Right atrium auricular region (tissue), 2 donors: ENCODE data around the gene TMTC4. TPM values are rescaled to one million over a fixed set of nuclear protein-coding genes. Genes with fewer than 3 reads are reported as not detected.

Experiments used
- DNase-seq: peaks from one replicate; pipeline ENCODE4 v3.0.0-alpha.2; 2019; ENCODE audit warnings: low spot score
- H3K27ac ChIP-seq, 2 donors: fragments of 200-600 bp; sonication (generic); 1 replicate in 1 of 2; 2 replicates in 1 of 2; pipeline ENCODE4 v1.5.1; 2016 to 2019
- H3K27me3 ChIP-seq, 2 donors: fragments of 200-600 bp; sonication (generic); one replicate each; pipeline versions ENCODE4 v1.5.1 to v1.6.0; 2017 to 2019
- H3K36me3 ChIP-seq: fragments of 200-600 bp; sonication (generic); one replicate; pipeline ENCODE4 v1.5.1; 2016
- H3K4me1 ChIP-seq, 2 donors: fragments of 200-600 bp; sonication (generic); one replicate each; pipeline versions ENCODE4 v1.5.1 to v1.6.0; 2017 to 2019
- H3K4me3 ChIP-seq, 2 donors: fragments of 200-600 bp; sonication (generic); 1 replicate in 1 of 2; 2 replicates in 1 of 2; pipeline ENCODE4 v1.5.1; 2017 to 2019; ENCODE audit warnings: mild to moderate bottlenecking in 1 of 2, moderate library complexity in 1 of 2
- H3K9me3 ChIP-seq, 2 donors: fragments of 200-600 bp; sonication (generic); one replicate each; pipeline ENCODE4 v1.5.1; 2019
- total RNA-seq, 2 donors: library from RNA; depleted of rRNA; stranded (reverse); fragments of >200 nt; gene quantifications; one replicate each; pipeline ENCODE4 v1.1.0, GENCODE V29; 2016
- TF ChIP-seq, protein P1 (sequence below), 2 donors: fragments of 200-600 bp; sonication (generic); IDR thresholded peaks; one replicate each; pipeline ENCODE4 v1.5.1; 2019; ENCODE audit warnings: antibody characterized with exemption in 2 of 2

The TMTC4 gene
- total RNA-seq, 2 donors from 2014 or later = 3.5 to 7.6 TPM

DNA sequence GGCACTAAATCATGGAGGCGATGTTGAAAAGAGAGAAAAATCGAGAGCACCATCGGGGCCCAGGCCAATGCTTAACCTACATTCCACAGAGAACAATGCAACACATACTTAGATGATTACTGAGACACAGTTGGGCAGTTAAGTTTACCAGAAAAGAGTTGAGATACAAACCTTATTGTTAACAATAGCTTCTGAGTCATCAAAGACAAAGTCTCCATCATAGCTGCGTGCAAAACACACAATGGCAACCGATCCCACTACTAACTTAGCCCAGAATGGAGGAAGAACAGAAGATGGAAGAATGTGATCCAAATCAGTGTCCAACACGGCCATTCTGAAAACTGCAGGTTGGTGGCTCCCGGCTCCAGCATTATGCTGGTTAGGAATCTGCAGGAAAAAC, 6.2 kb downstream of the TMTC4 start:
- Histone ChIP-seq H3K4me3 (no peak overlapping the region), H3K4me1 (peaks cover 0 to 5% of the 10 kb centered on the region in 2 donors), H3K27ac (no peak overlapping the region), H3K27me3 (no peaks in the 10 kb centered on the region), H3K36me3 (peaks cover 6% of the 10 kb centered on the region), H3K9me3 (no peaks in the 10 kb centered on the region)
- DNase-seq = no peak
- TF ChIP-seq, protein P1, sequence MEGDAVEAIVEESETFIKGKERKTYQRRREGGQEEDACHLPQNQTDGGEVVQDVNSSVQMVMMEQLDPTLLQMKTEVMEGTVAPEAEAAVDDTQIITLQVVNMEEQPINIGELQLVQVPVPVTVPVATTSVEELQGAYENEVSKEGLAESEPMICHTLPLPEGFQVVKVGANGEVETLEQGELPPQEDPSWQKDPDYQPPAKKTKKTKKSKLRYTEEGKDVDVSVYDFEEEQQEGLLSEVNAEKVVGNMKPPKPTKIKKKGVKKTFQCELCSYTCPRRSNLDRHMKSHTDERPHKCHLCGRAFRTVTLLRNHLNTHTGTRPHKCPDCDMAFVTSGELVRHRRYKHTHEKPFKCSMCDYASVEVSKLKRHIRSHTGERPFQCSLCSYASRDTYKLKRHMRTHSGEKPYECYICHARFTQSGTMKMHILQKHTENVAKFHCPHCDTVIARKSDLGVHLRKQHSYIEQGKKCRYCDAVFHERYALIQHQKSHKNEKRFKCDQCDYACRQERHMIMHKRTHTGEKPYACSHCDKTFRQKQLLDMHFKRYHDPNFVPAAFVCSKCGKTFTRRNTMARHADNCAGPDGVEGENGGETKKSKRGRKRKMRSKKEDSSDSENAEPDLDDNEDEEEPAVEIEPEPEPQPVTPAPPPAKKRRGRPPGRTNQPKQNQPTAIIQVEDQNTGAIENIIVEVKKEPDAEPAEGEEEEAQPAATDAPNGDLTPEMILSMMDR (IDR thresholded peaks at IDR 0.05) = no peak

DNA sequence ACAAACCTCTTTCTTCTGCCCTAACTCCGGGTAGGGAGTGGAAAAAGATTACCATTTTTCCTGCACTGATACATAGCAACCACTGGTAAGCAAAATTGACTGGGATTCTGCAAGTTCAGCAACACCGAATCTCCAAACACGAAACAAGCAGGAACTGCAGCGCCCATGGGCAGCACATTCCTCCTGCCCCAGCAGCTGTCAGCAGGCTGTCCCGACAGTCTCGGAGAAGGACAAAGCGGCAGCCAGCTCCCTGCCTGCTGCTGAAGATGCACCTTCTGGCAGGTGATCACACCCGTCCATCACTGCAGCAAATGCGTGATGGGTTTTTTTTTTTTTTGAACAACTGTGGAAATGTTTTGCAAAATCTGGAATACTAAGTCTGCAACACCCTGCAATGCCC, 6.7 kb downstream of the TMTC4 start:
- no peaks in the 10 kb centered on the region for H3K9me3 ChIP-seq
- TF ChIP-seq, protein P1 (IDR thresholded peaks at IDR 0.05) = no peak
- no peaks in the 10 kb centered on the region for H3K27me3 ChIP-seq
- H3K27ac ChIP-seq = no peak overlapping the region
- no peaks in the 10 kb centered on the region for H3K4me1 ChIP-seq
- peaks cover 6% of the 10 kb centered on the region for H3K36me3 ChIP-seq
- no peak overlapping the region for H3K4me3 ChIP-seq
- no peak for DNase-seq

DNA sequence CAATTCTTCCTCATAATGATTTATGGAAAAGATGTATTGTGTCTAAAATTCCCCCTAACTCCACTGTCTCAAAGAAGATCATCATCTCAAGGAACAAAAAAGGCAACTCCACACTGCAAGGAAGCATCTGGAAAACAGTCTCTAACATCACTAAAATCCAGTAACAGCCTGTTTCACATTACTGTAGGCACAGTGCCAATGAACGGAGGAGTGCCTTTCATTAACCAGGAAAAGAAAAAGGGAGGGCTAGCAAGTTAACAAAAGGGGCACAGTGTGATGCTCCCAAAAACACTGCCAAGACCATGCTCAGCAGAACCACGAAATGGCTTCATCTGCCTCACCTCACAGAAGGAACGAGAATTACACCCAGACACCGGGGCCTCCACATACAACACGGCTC, 8.5 kb downstream of the TMTC4 start:
- peaks cover 6% of the 10 kb centered on the region for H3K36me3 ChIP-seq
- TF ChIP-seq, protein P1 (IDR thresholded peaks at IDR 0.05) = no peak
- no peak overlapping the region for H3K27ac ChIP-seq
- H3K4me1 ChIP-seq = no peaks in the 10 kb centered on the region
- no peaks in the 10 kb centered on the region for H3K9me3 ChIP-seq
- no peak for DNase-seq
- H3K27me3 ChIP-seq = no peaks in the 10 kb centered on the region
- H3K4me3 ChIP-seq = no peak overlapping the region

DNA sequence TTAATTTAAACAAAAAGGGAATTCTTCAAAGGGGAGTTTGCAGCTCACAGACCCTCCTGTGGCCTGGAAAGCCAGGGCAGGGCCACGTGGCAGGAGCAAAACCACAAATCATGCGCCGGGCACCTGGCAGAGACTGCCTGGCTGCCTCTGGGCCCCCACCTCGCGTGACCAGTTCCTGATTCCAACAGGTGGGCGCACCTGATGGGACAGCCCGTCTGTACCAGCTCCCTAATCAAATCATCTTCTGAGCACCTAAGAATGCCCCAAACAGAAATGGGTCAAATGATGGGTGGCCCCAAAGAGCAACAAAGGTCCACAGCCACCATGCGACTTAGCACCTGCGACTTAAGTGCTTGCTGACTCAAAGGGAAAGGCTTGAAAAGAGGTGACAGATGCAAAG, 9.2 kb downstream of the TMTC4 start:
- DNase-seq = no peak
- TF ChIP-seq, protein P1 (IDR thresholded peaks at IDR 0.05) = no peak
- H3K27ac ChIP-seq = no peak overlapping the region
- H3K4me1 ChIP-seq = no peaks in the 10 kb centered on the region
- peaks cover 6% of the 10 kb centered on the region for H3K36me3 ChIP-seq
- no peaks in the 10 kb centered on the region for H3K27me3 ChIP-seq
- H3K9me3 ChIP-seq = no peaks in the 10 kb centered on the region
- no peak overlapping the region for H3K4me3 ChIP-seq

DNA sequence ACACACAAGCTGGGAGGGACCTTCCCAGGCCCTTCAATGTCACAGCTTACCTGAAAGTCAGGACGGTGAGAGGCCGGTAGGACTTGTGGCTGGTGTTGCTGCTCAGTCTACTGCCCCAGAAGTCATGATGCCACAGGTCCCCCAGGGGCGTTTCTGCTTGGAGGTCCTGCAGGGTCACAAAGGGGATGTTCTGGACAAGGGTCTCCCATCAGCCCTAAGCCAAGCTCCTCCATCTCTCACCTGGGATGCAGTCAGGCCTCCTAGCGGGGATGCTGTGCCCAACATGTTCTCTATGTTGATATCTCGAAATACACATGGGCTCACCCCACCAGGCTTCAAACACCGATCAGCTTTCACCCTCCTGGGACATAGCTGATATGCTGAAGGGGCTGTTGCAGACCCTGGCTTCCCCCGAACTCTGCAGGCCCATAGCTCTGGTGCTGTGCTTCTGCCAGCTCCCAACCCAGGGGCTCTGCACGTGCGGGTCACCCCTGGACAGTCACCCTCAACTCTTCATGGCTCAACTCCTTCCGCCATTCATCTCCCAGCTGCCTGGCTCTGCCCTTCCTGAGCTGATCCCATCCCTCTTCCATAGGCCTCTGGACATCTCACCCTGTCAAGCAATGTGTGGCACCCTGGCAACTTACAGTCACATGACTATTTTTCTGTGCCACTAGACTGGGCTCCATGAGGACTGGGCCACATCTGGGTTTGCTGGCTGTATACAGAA, 10.3 kb downstream of the TMTC4 start:
- Histone ChIP-seq H3K4me1 (no peaks in the 10 kb centered on the region), H3K36me3 (peaks cover 6% of the 10 kb centered on the region), H3K27me3 (no peaks in the 10 kb centered on the region), H3K9me3 (no peaks in the 10 kb centered on the region), H3K4me3 (no peak overlapping the region), H3K27ac (no peak overlapping the region)
- TF ChIP-seq, protein P1 (IDR thresholded peaks at IDR 0.05) = no peak
- no peak for DNase-seq
